T1000 (cell line): ENCODE data around the gene ALG8.
"Not testable (repeated sequence)": the region's sequence is repeated elsewhere in the genome, so short reads cannot be mapped to it uniquely, and the experiment has no call there.

Experiments used
- DNase-seq: peaks from one replicate; lab custom pipeline; 2025; ENCODE audit warnings: mixed read lengths; lab: John Stamatoyannopoulos, UW

ALG8 gene

DNA sequence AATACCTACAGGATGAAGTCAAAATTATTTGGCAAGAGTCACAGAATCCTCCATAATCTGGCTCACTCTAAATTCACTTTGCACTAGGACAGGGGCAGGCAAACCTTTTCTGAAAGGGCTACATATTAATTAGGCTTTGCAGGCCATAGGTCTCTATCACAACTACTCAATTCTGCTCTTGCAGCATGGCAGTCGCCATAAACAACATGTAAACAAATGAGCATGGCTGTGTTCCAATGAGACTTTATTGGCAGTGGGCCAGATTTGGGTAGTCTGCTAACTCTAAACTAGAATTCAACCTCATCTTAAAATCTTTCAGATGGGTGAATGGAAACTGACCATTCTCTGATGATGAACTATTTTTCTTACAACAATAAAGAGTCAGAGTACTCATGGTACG lies 70.0 kb downstream of the ALG8 start:
- DNase-seq = no peak

- no peak for DNase-seq
Observed at GRCh38 chr11:78067704-78068103, 71.7 kb downstream of the ALG8 start.

DNA sequence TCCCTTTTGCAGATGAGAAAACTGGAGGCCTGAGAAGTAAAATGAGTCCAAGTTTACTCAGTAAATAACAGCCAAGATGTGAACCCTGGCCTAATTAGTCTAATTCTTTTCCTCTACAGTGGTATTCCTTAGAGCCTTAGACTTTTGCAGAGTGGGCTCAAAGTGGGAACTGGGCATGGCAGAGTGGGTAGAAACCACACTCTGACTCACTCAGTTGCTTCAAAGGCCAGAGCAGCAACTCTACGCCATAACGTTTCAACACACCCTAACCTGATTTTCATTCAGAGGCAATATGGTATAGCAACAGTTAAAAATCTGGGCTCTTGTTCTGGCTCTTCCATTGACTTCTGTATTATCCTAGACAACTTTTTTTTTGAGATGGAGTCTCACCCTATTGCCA lies 73.0 kb downstream of the ALG8 start:
- no peak for DNase-seq

DNA sequence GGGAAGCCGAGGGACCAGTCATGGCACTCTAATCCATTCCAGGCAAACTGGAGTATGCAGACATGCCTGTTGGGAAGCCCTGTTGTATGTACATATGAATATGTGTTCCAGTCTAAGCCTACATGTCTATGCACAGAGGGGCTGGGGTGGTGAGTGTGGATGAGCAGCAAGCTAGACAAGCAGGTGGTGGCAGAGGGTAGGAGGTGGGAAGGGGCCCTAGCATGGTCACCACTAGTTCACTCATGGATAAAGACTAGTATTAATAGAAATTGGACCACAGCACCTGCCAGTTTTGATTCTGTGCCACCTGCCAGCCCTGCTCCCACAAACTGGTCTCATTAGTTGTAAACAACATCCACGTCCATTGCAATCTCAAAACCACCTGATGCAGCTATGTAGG lies 74.2 kb downstream of the ALG8 start:
- DNase-seq = no peak

DNA sequence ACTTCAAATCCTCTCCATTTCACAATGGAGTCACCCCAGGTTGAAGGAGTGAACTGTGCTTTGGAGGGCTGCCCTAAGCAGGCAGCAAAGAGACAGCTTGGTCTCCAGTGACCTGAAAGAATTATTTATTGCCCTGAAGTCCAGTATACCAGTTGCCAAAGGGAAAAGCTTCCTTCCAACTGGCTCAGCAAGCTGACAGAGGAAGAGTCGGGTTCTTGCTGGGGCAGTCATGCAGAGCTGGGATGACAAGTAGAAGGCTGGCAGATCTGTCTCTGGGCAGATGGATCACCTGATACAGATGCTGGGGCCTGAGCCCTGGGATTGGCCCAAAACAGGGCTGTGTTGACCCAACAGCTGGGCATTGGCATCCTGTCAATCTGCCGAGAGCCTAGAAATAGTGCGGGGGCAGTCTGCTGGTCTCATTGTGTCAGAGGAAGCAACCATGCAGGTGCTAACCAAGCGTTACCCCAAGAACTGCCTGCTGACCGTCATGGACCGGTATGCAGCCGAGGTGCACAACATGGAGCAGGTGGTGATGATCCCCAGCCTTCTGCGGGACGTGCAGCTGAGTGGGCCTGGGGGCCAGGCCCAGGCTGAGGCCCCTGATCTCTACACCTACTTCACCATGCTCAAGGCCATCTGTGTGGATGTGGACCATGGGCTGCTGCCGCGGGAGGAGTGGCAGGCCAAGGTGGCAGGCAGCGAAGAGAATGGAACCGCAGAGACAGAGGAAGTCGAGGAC lies 75.8 kb downstream of the ALG8 start, which contains the start of gene THRSP:
Gene THRSP (plus strand): TSS at position 422 of the 742 bp plus-strand sequence. CDS start 21 bp downstream, at position 443.
- DNase-seq = no peak

DNA sequence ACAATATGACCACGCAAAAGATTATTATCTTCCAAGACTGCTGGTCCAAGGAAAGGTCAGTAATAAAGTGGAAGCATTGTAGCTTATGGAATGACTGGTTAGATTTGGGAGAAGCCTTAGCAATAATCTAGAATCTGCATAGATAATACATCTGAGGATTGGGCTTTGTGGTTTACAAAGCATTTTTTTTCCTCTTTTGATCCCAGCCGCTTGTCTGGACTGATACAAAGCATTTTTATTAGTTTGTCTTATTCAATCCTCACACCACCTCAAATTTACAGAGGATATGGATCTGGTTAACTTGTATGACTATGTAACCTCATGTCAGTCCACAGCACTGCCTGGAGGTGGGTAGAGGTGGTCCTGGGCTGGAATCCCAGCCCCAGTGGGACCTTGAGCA lies 76.8 kb downstream of the ALG8 start:
- DNase-seq = no peak

GRCh38 chr11:78061921-78062311 lies 77.5 kb downstream of the ALG8 start:
- DNase-seq = no peak

GRCh38 chr11:78061088-78061920 lies 78.1 kb downstream of the ALG8 start:
- no peak for DNase-seq

- no peak for DNase-seq
Observed at GRCh38 chr11:78060533-78060932, 78.9 kb downstream of the ALG8 start.

DNA sequence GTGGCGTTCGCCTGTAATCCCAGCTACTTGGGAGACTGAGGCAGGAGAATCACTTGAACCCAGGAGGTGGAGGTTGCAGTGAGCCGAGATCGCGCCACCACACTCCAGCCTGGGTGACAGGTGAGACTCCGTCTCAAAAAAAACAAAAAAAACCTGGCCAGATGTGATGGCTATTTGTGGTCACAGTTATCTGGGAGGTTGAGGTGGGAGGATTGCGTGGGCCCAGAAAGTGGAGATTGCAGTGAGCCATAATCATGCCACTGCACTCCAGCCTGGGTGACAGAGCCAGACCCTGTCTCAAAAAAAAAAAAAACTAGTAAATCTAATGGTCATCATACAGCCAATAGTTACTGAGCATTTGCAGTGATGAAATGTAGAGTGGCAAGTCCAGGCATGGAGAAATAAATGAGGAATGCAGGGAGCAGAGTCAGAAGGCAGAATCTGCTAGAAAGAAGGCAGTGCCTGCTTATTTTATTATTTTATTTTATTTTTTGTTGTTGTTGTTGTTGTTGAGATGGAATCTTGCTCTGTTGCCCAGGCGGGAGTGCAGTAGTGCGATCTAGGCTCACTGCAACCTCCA lies 79.6 kb downstream of the ALG8 start:
- DNase-seq = not testable (repeated sequence)

DNA sequence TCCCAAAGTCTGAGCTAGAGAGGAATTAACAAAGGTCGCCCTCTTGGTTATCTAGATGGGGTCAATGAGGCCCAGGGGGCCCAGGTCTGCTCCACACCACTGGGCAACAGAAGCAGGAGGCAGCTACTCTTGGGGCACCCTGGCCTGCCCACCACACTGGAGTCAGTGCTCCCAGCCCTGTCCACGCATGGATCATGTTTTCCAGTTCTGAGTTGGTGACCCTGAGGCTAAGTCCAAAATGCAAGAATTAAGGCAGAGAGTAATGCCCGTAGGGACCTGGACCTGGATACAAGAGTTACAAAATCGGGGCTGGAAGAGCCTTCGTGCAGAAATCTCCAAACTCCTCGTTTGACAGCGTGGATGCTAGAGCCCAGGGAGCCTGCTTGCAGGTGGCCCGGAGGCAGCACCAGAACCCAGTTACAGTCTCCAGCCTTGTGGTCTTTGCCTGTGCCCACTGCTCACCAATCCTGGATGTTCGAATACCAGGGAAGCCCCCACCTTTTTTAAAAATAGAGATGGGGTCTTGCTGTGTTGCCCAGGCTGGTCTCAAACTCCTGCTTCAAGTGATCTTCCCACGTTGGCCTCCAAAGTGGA lies 81.9 kb downstream of the ALG8 start:
- no peak for DNase-seq

DNA sequence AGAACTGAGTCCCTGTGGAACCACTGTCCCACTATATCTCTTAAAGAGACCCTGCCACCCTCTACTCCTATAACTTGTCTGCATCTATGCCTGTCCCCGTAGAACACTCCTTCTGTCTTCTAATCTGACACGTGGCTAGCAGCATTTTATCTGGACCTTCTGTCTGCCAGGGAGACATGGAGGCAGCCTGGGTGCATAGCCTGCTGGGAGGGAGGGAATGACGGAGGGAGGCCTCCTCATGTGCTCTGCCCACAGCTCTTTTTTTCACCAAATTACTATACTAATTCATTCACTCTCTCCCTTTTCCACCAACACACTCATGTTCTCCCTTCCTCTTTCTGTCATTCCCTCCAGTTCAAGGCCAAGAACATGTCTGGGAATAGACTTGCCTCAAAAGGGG lies 83.3 kb downstream of the ALG8 start:
- no peak for DNase-seq

- no peak for DNase-seq
Observed at GRCh38 chr11:78054971-78055370, 84.5 kb downstream of the ALG8 start.

DNA sequence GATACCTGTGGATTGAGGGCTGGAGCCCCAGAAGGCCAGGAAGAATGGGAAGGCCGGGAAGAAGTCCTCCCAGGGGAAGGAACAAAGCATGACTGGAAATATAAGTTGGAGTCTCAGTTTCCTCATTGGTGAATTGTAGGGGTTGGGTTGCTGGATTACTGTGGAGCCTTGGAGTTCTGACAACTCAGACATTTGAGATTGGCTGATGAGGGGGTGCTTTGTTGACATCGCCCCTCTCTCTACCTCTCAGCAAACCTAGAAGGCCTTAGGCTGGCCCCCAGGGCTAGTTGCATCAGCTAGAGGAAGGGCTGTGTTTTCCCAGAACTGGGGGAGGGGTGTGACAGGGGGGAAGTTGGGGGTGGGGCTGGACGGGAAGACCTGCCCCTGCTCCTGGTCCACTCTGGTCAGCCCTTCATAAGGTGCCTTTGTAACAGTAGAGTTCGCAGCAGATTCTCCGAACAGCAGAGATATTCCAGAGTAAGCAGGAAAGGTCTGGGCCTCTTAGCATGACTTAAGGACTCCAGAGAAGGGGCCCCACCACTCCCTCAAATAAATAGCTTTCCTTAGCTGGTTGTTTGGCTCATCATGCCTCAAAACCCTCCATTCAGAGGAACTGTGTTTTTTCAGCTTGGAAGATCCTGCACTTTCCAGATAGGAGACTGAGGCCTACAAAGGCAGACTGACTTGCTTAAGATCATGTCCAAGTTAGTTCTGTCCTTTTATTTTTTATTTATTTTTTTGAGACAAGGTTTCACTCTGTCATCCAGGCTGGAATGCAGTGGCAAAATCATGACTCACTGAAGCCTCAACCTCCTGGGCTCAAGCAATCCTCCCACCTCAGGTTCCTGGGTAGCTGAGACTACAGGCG lies 88.2 kb downstream of the ALG8 start:
- DNase-seq = no peak
